ENCODE measurements around the gene PIK3AP1.
"Not testable (repeated sequence)": the region's sequence is repeated elsewhere in the genome, so short reads cannot be mapped to it uniquely, and the experiment has no call there.

DNA sequence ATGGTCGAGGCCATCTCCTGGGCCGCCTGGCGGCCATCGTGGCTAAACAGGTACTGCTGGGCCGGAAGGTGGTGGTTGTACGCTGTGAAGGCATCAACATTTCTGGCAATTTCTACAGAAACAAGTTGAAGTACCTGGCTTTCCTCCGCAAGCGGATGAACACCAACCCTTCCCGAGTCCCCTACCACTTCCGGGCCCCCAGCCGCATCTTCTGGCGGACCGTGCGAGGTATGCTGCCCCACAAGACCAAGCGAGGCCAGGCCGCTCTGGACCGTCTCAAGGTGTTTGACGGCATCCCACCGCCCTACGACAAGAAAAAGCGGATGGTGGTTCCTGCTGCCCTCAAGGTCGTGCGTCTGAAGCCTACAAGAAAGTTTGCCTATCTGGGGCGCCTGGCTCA lies 30.0 kb upstream of the PIK3AP1 start:
- not testable (repeated sequence) for TF ChIP-seq POLR2A (IDR thresholded peaks at IDR 0.05)
- TF ChIP-seq, protein P1, sequence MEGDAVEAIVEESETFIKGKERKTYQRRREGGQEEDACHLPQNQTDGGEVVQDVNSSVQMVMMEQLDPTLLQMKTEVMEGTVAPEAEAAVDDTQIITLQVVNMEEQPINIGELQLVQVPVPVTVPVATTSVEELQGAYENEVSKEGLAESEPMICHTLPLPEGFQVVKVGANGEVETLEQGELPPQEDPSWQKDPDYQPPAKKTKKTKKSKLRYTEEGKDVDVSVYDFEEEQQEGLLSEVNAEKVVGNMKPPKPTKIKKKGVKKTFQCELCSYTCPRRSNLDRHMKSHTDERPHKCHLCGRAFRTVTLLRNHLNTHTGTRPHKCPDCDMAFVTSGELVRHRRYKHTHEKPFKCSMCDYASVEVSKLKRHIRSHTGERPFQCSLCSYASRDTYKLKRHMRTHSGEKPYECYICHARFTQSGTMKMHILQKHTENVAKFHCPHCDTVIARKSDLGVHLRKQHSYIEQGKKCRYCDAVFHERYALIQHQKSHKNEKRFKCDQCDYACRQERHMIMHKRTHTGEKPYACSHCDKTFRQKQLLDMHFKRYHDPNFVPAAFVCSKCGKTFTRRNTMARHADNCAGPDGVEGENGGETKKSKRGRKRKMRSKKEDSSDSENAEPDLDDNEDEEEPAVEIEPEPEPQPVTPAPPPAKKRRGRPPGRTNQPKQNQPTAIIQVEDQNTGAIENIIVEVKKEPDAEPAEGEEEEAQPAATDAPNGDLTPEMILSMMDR (IDR thresholded peaks at IDR 0.05): not testable (repeated sequence)
